K562 (cell line): Measurements from ENCODE around the gene ATP6V0A1. TPM values are rescaled to one million over a fixed set of nuclear protein-coding genes. Genes with fewer than 3 reads are reported as not detected.

Source experiments
- CEBPG ChIP-seq, 3 experiments: fragments of 200-800 bp in 1 of 3; sonication (Bioruptor generic) in 1 of 3; sonication (generic) in 1 of 3; formaldehyde crosslinking in 1 of 3; IDR thresholded peaks in 2 of 3; conservative IDR thresholded peaks in 1 of 3; 2 replicates each; pipeline versions ENCODE4 v1.6.1 to v1.8.0; 2016 to 2022; ENCODE audit warnings: missing compliant biosample characterization in 2 of 3, missing genetic modification characterization in 2 of 3, mild to moderate bottlenecking in 1 of 3, missing genetic modification reagents in 1 of 3
- CSDE1 ChIP-seq, 2 experiments: fragments of 450-650 bp; IDR thresholded peaks; 2 replicates each; pipeline ENCODE4 v1.6.1; 2016; ENCODE audit warnings: mild to moderate bottlenecking in 1 of 2
- E4F1 ChIP-seq: fragments of 250-450 bp; sonication (Bioruptor Pico); IDR thresholded peaks from 2 replicates; pipeline ENCODE4 v1.5.0; 2021; ENCODE audit warnings: mild to moderate bottlenecking, borderline replicate concordance
- FOS ChIP-seq: IDR thresholded peaks from 3 replicates; pipeline ENCODE4 v1.6.1; 2011; ENCODE audit not compliant: insufficient read length; ENCODE audit errors: extremely low read depth
- HDAC2 ChIP-seq: fragments of 450-650 bp; IDR thresholded peaks from 2 replicates; pipeline ENCODE4 v1.6.1; 2016; ENCODE audit warnings: mild to moderate bottlenecking
- ILK ChIP-seq: fragments of 450-650 bp; IDR thresholded peaks from 2 replicates; pipeline ENCODE4 v1.6.1; 2016; ENCODE audit warnings: missing genetic modification characterization, low read depth, mild to moderate bottlenecking, missing compliant biosample characterization, moderate library complexity, borderline replicate concordance
- JUND ChIP-seq, 2 experiments: IDR thresholded peaks; 2 replicates in 1 of 2; 3 replicates in 1 of 2; pipeline ENCODE4 v1.6.1; 2011; ENCODE audit warnings: borderline replicate concordance in 2 of 2, low read depth in 2 of 2, low read length in 2 of 2, improper control_type of control experiment in 1 of 2, missing biosample characterization in 1 of 2, missing genetic modification characterization in 1 of 2, missing genetic modification reagents in 1 of 2
- POLR2B ChIP-seq: fragments of 450-650 bp; IDR thresholded peaks from 2 replicates; pipeline ENCODE4 v1.6.1; 2018; ENCODE audit warnings: low read depth; ENCODE audit not compliant: partially characterized antibody
- RHOXF2B ChIP-seq: fragments of 250-450 bp; sonication (Bioruptor Pico); conservative IDR thresholded peaks from 2 replicates; pipeline ENCODE4 v1.5.1; 2021
- STAT5A ChIP-seq: IDR thresholded peaks from 2 replicates; pipeline ENCODE4 v1.6.1; 2012; ENCODE audit warnings: low read length, inconsistent platforms, borderline replicate concordance
- ZNF197 ChIP-seq: fragments of 200-800 bp; sonication (Bioruptor generic); IDR thresholded peaks from 2 replicates; pipeline ENCODE4 v1.6.1; 2016; ENCODE audit warnings: low read depth, missing genetic modification characterization, missing compliant biosample characterization
- ZNF384 ChIP-seq: IDR thresholded peaks from 2 replicates; pipeline ENCODE4 v1.6.1; 2012; ENCODE audit warnings: low read depth, low read length, improper control_type of control experiment
- polyA plus RNA-seq, 8 experiments: library from polyadenylated mRNA; depleted of rRNA in 4 of 8; stranded (reverse) in 5 of 8; unstranded in 3 of 8; fragments of >200 nt; fragmentation: Nextera tagmentation in 2 of 8; fragmentation: Illumina TruSeq in 1 of 8; extraction: Ambion mirVana in 2 of 8; extraction: Trizol in 1 of 8; gene quantifications; 2 replicates each; pipeline versions ENCODE4 v1.2.1 to v1.2.3, GENCODE V29; 2011 to 2014; ENCODE audit warnings: inconsistent platforms in 1 of 8, missing spikeins in 1 of 8
- total RNA-seq, 7 experiments: library from RNA; depleted of rRNA in 6 of 7; stranded (reverse); fragments of >200 nt in 6 of 7; fragmentation: Illumina TruSeq in 2 of 7; extraction: Trizol in 2 of 7; gene quantifications; 2 replicates each; pipeline versions ENCODE4 v1.2.1 to v1.2.3, GENCODE V29; 2011 to 2021; ENCODE audit warnings: low replicate concordance in 1 of 7
- TF ChIP-seq, protein P1 (sequence below), 2 experiments: fragments of 450-650 bp; IDR thresholded peaks; 2 replicates each; pipeline ENCODE4 v1.6.1; 2016; ENCODE audit warnings: mild to moderate bottlenecking in 2 of 2, borderline replicate concordance in 1 of 2, low read depth in 1 of 2, moderate library complexity in 1 of 2

Gene ATP6V0A1
- total and polyA plus RNA-seq, 9 of the 15 experiments (the other 6 are each of a cell fraction or from before 2014, with no cell fraction given): 11.8 to 158 (median 75.5) TPM

DNA sequence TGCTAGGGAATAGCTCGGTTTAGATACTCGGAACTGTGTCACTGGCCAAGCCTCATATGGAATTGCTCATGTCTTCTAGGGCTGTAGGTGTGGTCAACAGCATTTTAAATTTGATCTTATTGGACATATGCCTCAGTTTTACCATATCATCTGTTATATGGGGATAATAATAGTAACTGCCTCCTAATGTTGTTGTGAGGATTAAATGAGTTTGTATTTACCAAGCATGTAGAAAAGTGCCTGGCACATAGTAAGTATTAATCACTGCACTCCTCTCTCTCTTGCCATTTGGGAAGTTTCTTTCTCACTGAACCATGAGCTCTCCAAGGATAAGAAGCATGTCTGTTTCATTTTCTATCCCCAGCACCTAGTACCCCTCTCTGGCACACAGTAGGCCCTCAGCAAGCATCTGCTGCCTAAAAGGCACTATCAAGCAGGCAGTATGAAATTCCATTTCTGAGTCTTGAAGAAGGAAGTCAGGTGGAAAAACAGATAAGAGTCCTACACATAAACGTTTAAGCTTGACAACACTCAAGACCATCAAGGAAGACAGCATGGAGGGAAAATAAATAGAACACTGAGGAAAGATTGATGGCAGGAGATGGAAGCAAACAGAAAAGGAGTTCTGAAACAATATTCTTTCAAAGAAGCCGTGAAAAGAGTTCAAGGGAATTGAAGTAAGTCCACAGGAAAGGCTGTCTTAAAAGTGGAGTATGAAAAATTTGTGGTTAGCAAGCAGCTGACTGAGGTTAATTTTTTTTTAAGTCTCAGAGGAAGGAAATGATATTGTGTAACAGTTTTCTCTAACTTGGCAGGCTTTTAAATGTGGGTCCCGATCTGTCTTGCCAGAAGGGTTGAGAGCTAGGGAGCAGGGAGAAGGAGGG, 2.2 kb upstream of the ATP6V0A1 start (continued):
- TF ChIP-seq, protein P1, sequence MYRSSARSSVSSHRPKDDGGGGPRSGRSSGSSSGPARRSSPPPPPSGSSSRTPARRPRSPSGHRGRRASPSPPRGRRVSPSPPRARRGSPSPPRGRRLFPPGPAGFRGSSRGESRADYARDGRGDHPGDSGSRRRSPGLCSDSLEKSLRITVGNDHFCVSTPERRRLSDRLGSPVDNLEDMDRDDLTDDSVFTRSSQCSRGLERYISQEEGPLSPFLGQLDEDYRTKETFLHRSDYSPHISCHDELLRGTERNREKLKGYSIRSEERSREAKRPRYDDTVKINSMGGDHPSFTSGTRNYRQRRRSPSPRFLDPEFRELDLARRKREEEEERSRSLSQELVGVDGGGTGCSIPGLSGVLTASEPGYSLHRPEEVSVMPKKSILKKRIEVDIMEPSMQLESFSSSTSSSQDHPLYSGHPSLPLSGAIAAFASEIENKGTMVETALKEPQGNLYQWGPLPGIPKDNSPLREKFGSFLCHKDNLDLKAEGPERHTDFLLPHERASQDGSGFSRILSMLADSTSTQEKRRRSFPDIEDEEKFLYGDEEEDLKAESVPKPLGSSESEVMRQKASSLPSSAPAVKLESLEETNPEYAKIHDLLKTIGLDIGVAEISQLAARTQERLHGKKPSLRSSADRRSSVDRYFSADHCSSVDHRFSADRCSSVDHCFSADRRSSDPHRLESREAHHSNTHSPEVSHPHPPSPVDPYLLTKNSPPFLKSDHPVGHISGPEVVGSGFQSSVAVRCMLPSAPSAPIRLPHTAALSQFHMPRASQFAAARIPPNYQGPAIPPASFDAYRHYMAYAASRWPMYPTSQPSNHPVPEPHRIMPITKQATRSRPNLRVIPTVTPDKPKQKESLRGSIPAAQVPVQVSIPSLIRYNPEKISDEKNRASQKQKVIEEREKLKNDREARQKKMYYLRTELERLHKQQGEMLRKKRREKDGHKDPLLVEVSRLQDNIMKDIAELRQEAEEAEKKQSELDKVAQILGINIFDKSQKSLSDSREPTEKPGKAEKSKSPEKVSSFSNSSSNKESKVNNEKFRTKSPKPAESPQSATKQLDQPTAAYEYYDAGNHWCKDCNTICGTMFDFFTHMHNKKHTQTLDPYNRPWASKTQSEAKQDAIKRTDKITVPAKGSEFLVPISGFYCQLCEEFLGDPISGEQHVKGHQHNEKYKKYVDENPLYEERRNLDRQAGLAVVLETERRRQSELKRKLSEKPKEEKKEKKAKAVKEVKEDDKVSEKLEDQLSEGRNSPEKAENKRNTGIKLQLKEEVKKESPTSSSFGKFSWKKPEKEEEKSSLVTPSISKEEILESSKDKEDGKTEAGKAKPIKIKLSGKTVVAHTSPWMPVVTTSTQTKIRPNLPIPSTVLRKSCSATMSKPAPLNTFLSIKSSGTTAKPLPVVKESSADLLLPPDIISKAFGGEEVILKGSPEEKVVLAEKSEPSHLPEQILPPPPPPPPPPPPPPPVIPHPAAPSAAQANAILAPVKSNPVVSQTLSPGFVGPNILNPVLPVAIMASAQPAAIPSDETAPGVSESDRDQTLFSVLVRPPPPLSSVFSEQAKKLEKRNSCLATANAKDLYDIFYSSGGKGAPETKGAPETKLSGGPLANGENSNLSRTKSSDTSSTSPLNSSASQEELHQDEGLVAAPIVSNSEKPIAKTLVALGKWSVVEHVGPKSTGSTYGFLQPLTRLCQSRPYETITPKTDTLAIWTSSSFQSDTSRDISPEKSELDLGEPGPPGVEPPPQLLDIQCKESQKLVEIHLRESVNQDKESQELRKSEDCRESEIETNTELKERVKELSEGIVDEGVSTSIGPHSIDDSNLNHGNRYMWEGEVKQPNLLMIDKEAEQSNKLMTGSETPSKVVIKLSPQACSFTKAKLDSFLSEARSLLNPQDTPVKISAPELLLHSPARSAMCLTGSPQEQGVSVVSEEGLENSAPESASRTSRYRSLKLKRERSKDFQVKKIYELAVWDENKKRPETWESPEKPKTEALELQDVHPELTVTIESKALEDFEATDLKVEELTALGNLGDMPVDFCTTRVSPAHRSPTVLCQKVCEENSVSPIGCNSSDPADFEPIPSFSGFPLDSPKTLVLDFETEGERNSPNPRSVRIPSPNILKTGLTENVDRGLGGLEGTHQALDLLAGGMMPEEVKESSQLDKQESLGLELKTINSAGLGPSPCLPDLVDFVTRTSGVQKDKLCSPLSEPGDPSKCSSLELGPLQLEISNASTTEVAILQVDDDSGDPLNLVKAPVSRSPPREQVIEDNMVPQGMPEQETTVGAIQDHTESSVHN (IDR thresholded peaks at IDR 0.05; ENCODE audit: borderline replicate concordance in 1 of 2, low read depth in 1 of 2): peak; percentile 52 to 84; a peak in 2 of 4 replicates
- TF ChIP-seq ZNF384 (peak; percentile 69), POLR2B (peak; percentile 51), HDAC2 (peak; percentile 86), STAT5A (peak; percentile 70), E4F1 (CRISPR knock-in tag) (no peak), CEBPG (CRISPR knock-in tag; IDR thresholded peaks at IDR 0.05) (peak; percentile 52; the same call in 1 of the 2 replicates), CEBPG (tag; conservative IDR thresholded peaks at IDR 0.05 in 1 of 2, IDR thresholded peaks at IDR 0.05 in 1 of 2) (peak; percentile 92 to 96), FOS (no peak), RHOXF2B (CRISPR knock-in tag) (no peak), JUND (IDR thresholded peaks at IDR 0.05; ENCODE audit: borderline replicate concordance, low read depth, low read length) (peak; percentile 54; the same call in 1 of the 2 replicates), JUND (tag; IDR thresholded peaks at IDR 0.05; ENCODE audit: borderline replicate concordance, low read depth, low read length) (peak; percentile 48; the same call in 1 of the 3 replicates), ZNF197 (CRISPR knock-in tag) (0 out of 2 replicates have a peak, but pooled peaks have one; percentile 39), ILK (tag) (no peak), CSDE1 (IDR thresholded peaks at IDR 0.05) (peak in 1 of 2 experiments; percentile 13; a peak in 1 of 4 replicates)
